K562 (cell line): ENCODE data around the gene NACC1. TPM values are rescaled to one million over a fixed set of nuclear protein-coding genes. Genes with fewer than 3 reads are reported as not detected.
A peak's percentile ranks its signal among the peaks of the same experiment; 100 is the strongest.

Experiments used
- AFF4 ChIP-seq: sonication (generic); formaldehyde crosslinking; IDR thresholded peaks from 2 replicates; pipeline ENCODE4 v1.8.0; 2023; ENCODE audit warnings: mild to moderate bottlenecking, missing genetic modification reagents
- ATF3 ChIP-seq, 2 experiments: fragments of 450-650 bp in 1 of 2; sonication (generic) in 1 of 2; formaldehyde crosslinking in 1 of 2; IDR thresholded peaks in 1 of 2; conservative IDR thresholded peaks in 1 of 2; 2 replicates each; pipeline versions ENCODE4 v1.6.1 to v1.8.1; 2016 to 2023; ENCODE audit warnings: mild to moderate bottlenecking in 2 of 2, moderate library complexity in 2 of 2, inconsistent platforms in 1 of 2, missing genetic modification reagents in 1 of 2
- BMI1 ChIP-seq: fragments of 150-350 bp; IDR thresholded peaks from 2 replicates; pipeline ENCODE4 v1.6.1; 2014; ENCODE audit warnings: low read length
- CC2D1A ChIP-seq: fragments of 450-650 bp; IDR thresholded peaks from 2 replicates; pipeline ENCODE4 v1.6.1; 2017; ENCODE audit warnings: mild to moderate bottlenecking
- CCNT2 ChIP-seq: IDR thresholded peaks from 2 replicates; pipeline ENCODE4 v1.6.1; 2011; ENCODE audit warnings: borderline replicate concordance, low read depth, mild to moderate bottlenecking, moderate library complexity, mixed read lengths, low read length; ENCODE audit not compliant: insufficient read length; ENCODE audit errors: extremely low read depth
- ESRRA ChIP-seq: fragments of 450-650 bp; IDR thresholded peaks from 2 replicates; pipeline ENCODE4 v1.6.1; 2014; ENCODE audit warnings: low read depth, mild to moderate bottlenecking, moderate library complexity, borderline replicate concordance
- GTF2A2 ChIP-seq: IDR thresholded peaks from 2 replicates; pipeline ENCODE4 v1.6.1; 2016; ENCODE audit warnings: mild to moderate bottlenecking, missing genetic modification characterization, missing compliant biosample characterization
- IRF9 ChIP-seq: fragments of 450-650 bp; IDR thresholded peaks from 2 replicates; pipeline ENCODE4 v1.6.1; 2016; ENCODE audit warnings: missing biosample characterization, missing genetic modification characterization
- KAT7 ChIP-seq: sonication (generic); formaldehyde crosslinking; IDR thresholded peaks from 2 replicates; pipeline ENCODE4 v1.8.0; 2022; ENCODE audit warnings: missing genetic modification reagents, mild to moderate bottlenecking, borderline replicate concordance
- NFIC ChIP-seq: fragments of 450-650 bp; IDR thresholded peaks from 2 replicates; pipeline ENCODE4 v1.6.1; 2017; ENCODE audit warnings: mild to moderate bottlenecking, inconsistent platforms
- RAD51 ChIP-seq: fragments of 450-650 bp; IDR thresholded peaks from 2 replicates; pipeline ENCODE4 v1.7.1; 2016; ENCODE audit warnings: low read depth, mild to moderate bottlenecking, borderline replicate concordance
- SRSF9 ChIP-seq: fragments of 200-400 bp; formaldehyde crosslinking; IDR thresholded peaks from 2 replicates; pipeline ENCODE4 v1.6.1; 2017; ENCODE audit warnings: low read depth, low read length, borderline replicate concordance
- THAP7 ChIP-seq: fragments of 250-450 bp; sonication (Bioruptor Pico); IDR thresholded peaks from 2 replicates; pipeline ENCODE4 v1.5.0; 2021
- TRIM28 ChIP-seq: fragments of 450-650 bp; IDR thresholded peaks from 2 replicates; pipeline ENCODE4 v1.6.1; 2017
- ZKSCAN1 ChIP-seq: fragments of 150-350 bp; IDR thresholded peaks from 2 replicates; pipeline ENCODE4 v1.6.1; 2016; ENCODE audit warnings: low read depth, low read length
- ZNF124 ChIP-seq: sonication (generic); formaldehyde crosslinking; IDR thresholded peaks from 2 replicates; pipeline ENCODE4 v1.8.1; 2022; ENCODE audit warnings: missing genetic modification reagents
- ZNF347 ChIP-seq: fragments of 450-650 bp; formaldehyde crosslinking; IDR thresholded peaks from 2 replicates; pipeline ENCODE4 v1.4.0; 2020; ENCODE audit warnings: low read depth, mild to moderate bottlenecking, moderate library complexity
- ZNF75A ChIP-seq: fragments of 450-650 bp; formaldehyde crosslinking; IDR thresholded peaks from 2 replicates; pipeline ENCODE4 v1.4.0; 2020; ENCODE audit warnings: mild to moderate bottlenecking
- polyA plus RNA-seq, 8 experiments: library from polyadenylated mRNA; depleted of rRNA in 4 of 8; stranded (reverse) in 5 of 8; unstranded in 3 of 8; fragments of >200 nt; fragmentation: Nextera tagmentation in 2 of 8; fragmentation: Illumina TruSeq in 1 of 8; extraction: Ambion mirVana in 2 of 8; extraction: Trizol in 1 of 8; gene quantifications; 2 replicates each; pipeline versions ENCODE4 v1.2.1 to v1.2.3, GENCODE V29; 2011 to 2014; ENCODE audit warnings: inconsistent platforms in 1 of 8, missing spikeins in 1 of 8
- total RNA-seq, 7 experiments: library from RNA; depleted of rRNA in 6 of 7; stranded (reverse); fragments of >200 nt in 6 of 7; fragmentation: Illumina TruSeq in 2 of 7; extraction: Trizol in 2 of 7; gene quantifications; 2 replicates each; pipeline versions ENCODE4 v1.2.1 to v1.2.3, GENCODE V29; 2011 to 2021; ENCODE audit warnings: low replicate concordance in 1 of 7

Gene NACC1
- total and polyA plus RNA-seq, 9 of the 15 experiments (the other 6 are each of a cell fraction or from before 2014, with no cell fraction given): 0.04 to 96.6 (median 25.8) TPM

GRCh38 chr19:13146763-13147563, 28.9 kb downstream of the NACC1 start (continued):
- TF ChIP-seq RAD51 (no peak), GTF2A2 (tag) (no peak), THAP7 (no peak), ZNF75A (CRISPR knock-in tag) (no peak), NFIC (peak; percentile 97), ZKSCAN1 (no peak), ESRRA (0 out of 2 replicates have a peak, but pooled peaks have one; percentile 40), ZNF124 (CRISPR knock-in tag) (no peak), TRIM28 (peak; percentile 41; the same call in 1 of the 2 replicates), CCNT2 (no peak), IRF9 (tag) (peak; percentile 55; the same call in 1 of the 2 replicates), ATF3 (IDR thresholded peaks at IDR 0.05) (peak; percentile 73), ATF3 (CRISPR knock-in tag; conservative IDR thresholded peaks at IDR 0.05) (no peak), BMI1 (no peak), SRSF9 (no peak), CC2D1A (peak; percentile 73; the same call in 1 of the 2 replicates), AFF4 (no peak), KAT7 (CRISPR knock-in tag) (no peak), ZNF347 (CRISPR knock-in tag) (no peak)
